Suppressor macrophage (primary cell): Measurements from ENCODE around the gene MICAL3.
"Not testable (repeated sequence)": the region's sequence is repeated elsewhere in the genome, so short reads cannot be mapped to it uniquely, and the experiment has no call there.

ENCODE experiments used
- DNase-seq, 4 experiments: peaks; one replicate each; pipeline ENCODE4 v3.0.0-alpha.2; 2020 to 2022

The MICAL3 gene

GRCh38 chr22:17878941-17879340 lies 145.4 kb downstream of the MICAL3 start:
- no peak for DNase-seq

- DNase-seq, result no peak
Measured at GRCh38 chr22:17878186-17878694, 146.1 kb downstream of the MICAL3 start.

- DNase-seq, result not testable (repeated sequence)
Measured at GRCh38 chr22:17876878-17877855, 147.2 kb downstream of the MICAL3 start.

GRCh38 chr22:17876306-17876831 lies 148.0 kb downstream of the MICAL3 start:
- peak in 1 of 4 experiments; percentile 13 for DNase-seq

GRCh38 chr22:17875631-17876030 lies 148.7 kb downstream of the MICAL3 start:
- no peak for DNase-seq

- no peak for DNase-seq
Measured at GRCh38 chr22:17875156-17875555, 149.2 kb downstream of the MICAL3 start.

GRCh38 chr22:17874231-17874905 lies 150.0 kb downstream of the MICAL3 start:
- no peak for DNase-seq

- no peak for DNase-seq
Measured at GRCh38 chr22:17873804-17874203, 150.6 kb downstream of the MICAL3 start.

- no peak for DNase-seq
Measured at GRCh38 chr22:17873116-17873515, 151.2 kb downstream of the MICAL3 start.

- no peak for DNase-seq
Measured at GRCh38 chr22:17872471-17872870, 151.9 kb downstream of the MICAL3 start.

GRCh38 chr22:17871726-17872458 lies 152.5 kb downstream of the MICAL3 start:
- DNase-seq, result no peak

GRCh38 chr22:17870407-17870806 lies 154.0 kb downstream of the MICAL3 start:
- no peak for DNase-seq

- no peak for DNase-seq
Measured at GRCh38 chr22:17869285-17870096, 154.9 kb downstream of the MICAL3 start.

GRCh38 chr22:17868771-17869170 lies 155.6 kb downstream of the MICAL3 start:
- no peak for DNase-seq

GRCh38 chr22:17867160-17867785 lies 157.1 kb downstream of the MICAL3 start:
- DNase-seq, result peak; percentile 4 to 42 (median 22)

GRCh38 chr22:17866621-17867020 lies 157.7 kb downstream of the MICAL3 start:
- no peak for DNase-seq

- no peak for DNase-seq
Measured at GRCh38 chr22:17866127-17866526, 158.2 kb downstream of the MICAL3 start.

GRCh38 chr22:17865183-17866055 lies 158.9 kb downstream of the MICAL3 start:
- no peak for DNase-seq

GRCh38 chr22:17864398-17865182 lies 159.8 kb downstream of the MICAL3 start:
- DNase-seq, result no peak
